Activated CD8-positive, alpha-beta T cell treated with anti-CD3 and anti-CD28 coated beads, Interleukin-2, amount 10 ng/mL, durations not matched to agents 7 days and 5 days (primary cell): ENCODE data around the gene CCR5AS.

Experiments
- ATAC-seq: fragments of 150-1000 bp; cut with Tn5 transposase; one replicate; pipeline ENCODE4 v1.10.0; 2021; ENCODE audit warnings: moderate library complexity
- CTCF ChIA-PET: fragments of 350-600 bp; sonication (Branson Sonifier 250); formaldehyde crosslinking; loops from one replicate; lab custom pipeline; 2021; ENCODE audit warnings: antibody characterized with exemption; lab: Charles Lee
- POLR2A ChIA-PET: fragments of 350-600 bp; sonication (Branson Sonifier 250); formaldehyde crosslinking; loops from one replicate; lab custom pipeline; 2021; ENCODE audit warnings: antibody characterized with exemption; lab: Charles Lee
- DNase-seq: peaks from one replicate; pipeline ENCODE4 v3.0.0-alpha.2; 2020
- H3K27ac Mint-ChIP-seq: one replicate; pipeline ENCODE4 v1.8.0; 2021; ENCODE audit warnings: mild to moderate bottlenecking, mixed read lengths
- H3K27me3 Mint-ChIP-seq: one replicate; pipeline ENCODE4 v1.8.0; 2021; ENCODE audit warnings: low read depth, mixed read lengths
- H3K36me3 Mint-ChIP-seq: one replicate; pipeline ENCODE4 v1.8.0; 2021; ENCODE audit warnings: low read depth, mixed read lengths
- H3K4me1 Mint-ChIP-seq: one replicate; pipeline ENCODE4 v1.8.0; 2021; ENCODE audit warnings: low read depth, mixed read lengths
- H3K4me3 Mint-ChIP-seq: one replicate; pipeline ENCODE4 v1.8.0; 2021; ENCODE audit warnings: mild to moderate bottlenecking, mixed read lengths
- H3K9me3 Mint-ChIP-seq: one replicate; pipeline ENCODE4 v1.8.0; 2022; ENCODE audit warnings: mixed read lengths; ENCODE audit not compliant: insufficient read depth

CCR5AS gene

GRCh38 chr3:46365737-46366524 is 40.9 kb downstream of the CCR5AS start:
- H3K4me1 Mint-ChIP-seq: peaks cover 63% of the 10 kb centered on the region
- H3K4me3 Mint-ChIP-seq: no peak overlapping the region
- CTCF ChIA-PET: interaction anchor here (1.4 to 13.5 kb wide), 7 partner anchors 13 to 283 kb away, joined by 5 to 371 read pairs (median 198); partner anchors contain the start of genes CCR1 and CCR2
- no peak for DNase-seq
- H3K9me3 Mint-ChIP-seq: no peaks in the 10 kb centered on the region
- H3K27me3 Mint-ChIP-seq: no peaks in the 10 kb centered on the region
- H3K36me3 Mint-ChIP-seq: peaks cover 28% of the 10 kb centered on the region
- POLR2A ChIA-PET: no interaction called here
- no peak overlapping the region for H3K27ac Mint-ChIP-seq
- no peak for ATAC-seq

- Mint-ChIP-seq H3K36me3 (peaks cover 36% of the 10 kb centered on the region), H3K4me3 (no peak overlapping the region), H3K9me3 (no peaks in the 10 kb centered on the region), H3K27ac (no peak overlapping the region), H3K27me3 (no peaks in the 10 kb centered on the region), H3K4me1 (peaks cover 63% of the 10 kb centered on the region)
- ATAC-seq: no peak
- POLR2A ChIA-PET: no interaction called here
- CTCF ChIA-PET: interaction anchor here (1.1 to 10.2 kb wide), 4 partner anchors 10 to 150 kb away, joined by 3 to 276 read pairs (median 8); no protein-coding TSS in a partner anchor
- no peak for DNase-seq
These were observed 41.8 kb downstream of the CCR5AS start for GRCh38 chr3:46365041-46365440.

DNA sequence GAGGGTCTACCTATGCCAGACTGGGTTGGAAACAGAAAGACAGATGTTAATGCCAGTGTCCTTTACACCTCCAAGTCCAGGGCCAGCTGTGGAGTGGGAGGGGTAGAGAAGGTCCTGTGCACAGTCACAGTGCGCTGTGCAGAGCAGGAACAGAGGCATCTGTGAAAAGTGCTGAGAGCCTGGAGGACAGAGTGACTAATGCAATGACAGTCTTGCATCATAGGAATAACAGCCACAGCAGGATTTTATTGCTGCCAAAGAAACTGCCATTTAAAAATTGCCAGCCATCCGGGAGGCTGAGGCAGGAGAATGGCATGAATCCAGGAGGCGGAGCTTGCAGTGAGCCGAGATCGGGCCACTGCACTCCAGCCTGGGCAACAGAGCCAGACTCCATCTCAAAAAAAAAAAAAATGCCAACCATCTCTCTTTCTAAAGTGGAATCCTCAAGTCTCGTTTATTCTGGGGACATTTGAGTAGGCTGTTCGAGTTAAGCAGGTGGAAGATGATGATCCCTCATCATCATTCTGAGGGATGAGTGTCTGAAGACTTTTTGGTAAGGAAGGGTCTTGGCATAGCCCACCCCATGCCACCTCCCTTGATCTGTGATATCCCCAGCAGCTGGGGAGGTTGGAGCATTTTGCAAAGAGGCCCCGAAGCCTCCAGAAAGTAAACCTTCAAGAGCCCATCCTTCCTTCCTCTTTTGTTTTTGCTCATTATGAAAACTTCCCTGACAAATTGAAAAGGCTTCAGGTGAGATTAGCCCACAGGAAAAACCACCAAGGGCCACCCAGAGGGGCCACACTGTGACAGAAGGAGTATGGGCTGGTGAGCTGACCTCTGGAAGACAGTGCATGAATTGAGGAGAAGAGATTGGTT is 45.2 kb downstream of the CCR5AS start:
- ATAC-seq: no peak
- H3K27me3 Mint-ChIP-seq: no peaks in the 10 kb centered on the region
- peaks cover 68% of the 10 kb centered on the region for H3K4me1 Mint-ChIP-seq
- no peak for DNase-seq
- H3K4me3 Mint-ChIP-seq: no peak overlapping the region
- ChIA-PET CTCF (interaction anchor here (0.6 to 3.4 kb wide), 5 partner anchors 9 to 147 kb away, joined by 3 to 16 read pairs (median 4); partner anchors contain the start of gene CCR5), POLR2A (no interaction called here)
- no peak overlapping the region for H3K27ac Mint-ChIP-seq
- no peaks in the 10 kb centered on the region for H3K9me3 Mint-ChIP-seq
- peaks cover 60% of the 10 kb centered on the region for H3K36me3 Mint-ChIP-seq

DNA sequence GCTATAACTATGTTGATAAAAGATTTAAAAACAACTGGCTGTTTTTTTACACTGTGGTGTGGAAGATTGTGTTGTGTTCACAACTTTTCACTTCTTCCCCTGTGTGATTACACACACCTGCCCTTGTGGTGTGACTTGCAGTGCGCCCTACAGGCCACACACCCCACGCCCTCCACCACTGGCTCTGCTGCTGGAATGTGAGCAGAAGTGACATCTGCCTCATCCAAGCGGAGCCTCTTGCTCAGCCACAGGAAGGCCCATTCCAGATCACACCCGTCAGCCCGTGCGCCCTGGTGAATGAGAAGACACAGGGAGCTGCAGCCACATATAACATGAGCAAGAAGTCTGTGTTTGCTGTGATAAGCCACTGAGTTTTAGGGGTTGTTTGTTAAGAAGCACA is 46.0 kb downstream of the CCR5AS start:
- ChIA-PET CTCF (interaction anchor here (1.9 to 3.4 kb wide), 3 partner anchors 8 to 282 kb away, joined by 10 to 20 read pairs (median 16); no protein-coding TSS in a partner anchor), POLR2A (interaction anchor here (2.3 kb wide), 1 partner anchor 9 kb away, joined by 13 read pairs; the partner anchor contains the start of gene CCR5)
- ATAC-seq (no peak), DNase-seq (no peak)
- H3K27me3 Mint-ChIP-seq: no peaks in the 10 kb centered on the region
- H3K36me3 Mint-ChIP-seq: peaks cover 63% of the 10 kb centered on the region
- H3K27ac Mint-ChIP-seq: peak overlapping the region; percentile 58
- H3K4me3 Mint-ChIP-seq: no peak overlapping the region
- no peaks in the 10 kb centered on the region for H3K9me3 Mint-ChIP-seq
- H3K4me1 Mint-ChIP-seq: peaks cover 67% of the 10 kb centered on the region

- Mint-ChIP-seq H3K4me3 (no peak overlapping the region), H3K36me3 (peaks cover 70% of the 10 kb centered on the region), H3K27me3 (peaks cover 2% of the 10 kb centered on the region), H3K4me1 (peaks cover 74% of the 10 kb centered on the region), H3K9me3 (no peaks in the 10 kb centered on the region), H3K27ac (no peak overlapping the region)
- ChIA-PET CTCF (interaction anchor here (0.6 to 3.4 kb wide), 8 partner anchors 8 to 281 kb away, joined by 3 to 20 read pairs (median 6); no protein-coding TSS in a partner anchor), POLR2A (interaction anchor here (0.9 to 2.3 kb wide), 3 partner anchors 10 to 60 kb away, joined by 3 to 13 read pairs (median 3); partner anchors contain the start of gene CCR5)
- ATAC-seq: peak; percentile 43
- no peak for DNase-seq
These were observed 47.0 kb downstream of the CCR5AS start for GRCh38 chr3:46359733-46360493.

DNA sequence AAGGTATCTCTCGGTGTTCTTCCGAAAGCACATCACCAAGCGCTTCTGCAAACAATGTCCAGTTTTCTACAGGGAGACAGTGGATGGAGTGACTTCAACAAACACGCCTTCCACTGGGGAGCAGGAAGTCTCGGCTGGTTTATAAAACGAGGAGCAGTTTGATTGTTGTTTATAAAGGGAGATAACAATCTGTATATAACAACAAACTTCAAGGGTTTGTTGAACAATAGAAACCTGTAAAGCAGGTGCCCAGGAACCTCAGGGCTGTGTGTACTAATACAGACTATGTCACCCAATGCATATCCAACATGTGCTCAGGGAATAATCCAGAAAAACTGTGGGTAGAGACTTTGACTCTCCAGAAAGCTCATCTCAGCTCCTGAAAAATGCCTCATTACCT is 48.4 kb downstream of the CCR5AS start:
- Mint-ChIP-seq H3K27me3 (peaks cover 2% of the 10 kb centered on the region), H3K36me3 (peaks cover 74% of the 10 kb centered on the region), H3K9me3 (no peaks in the 10 kb centered on the region), H3K27ac (no peak overlapping the region), H3K4me1 (peaks cover 88% of the 10 kb centered on the region), H3K4me3 (peak overlapping the region; percentile 15)
- ChIA-PET POLR2A (interaction anchor here (2.3 kb wide), 1 partner anchor 11 kb away, joined by 13 read pairs; the partner anchor contains the start of gene CCR5), CTCF (interaction anchor here (2.6 to 3.4 kb wide), 2 partner anchors 144 to 280 kb away, joined by 10 to 16 read pairs; no protein-coding TSS in a partner anchor)
- ATAC-seq (no peak), DNase-seq (no peak)

DNA sequence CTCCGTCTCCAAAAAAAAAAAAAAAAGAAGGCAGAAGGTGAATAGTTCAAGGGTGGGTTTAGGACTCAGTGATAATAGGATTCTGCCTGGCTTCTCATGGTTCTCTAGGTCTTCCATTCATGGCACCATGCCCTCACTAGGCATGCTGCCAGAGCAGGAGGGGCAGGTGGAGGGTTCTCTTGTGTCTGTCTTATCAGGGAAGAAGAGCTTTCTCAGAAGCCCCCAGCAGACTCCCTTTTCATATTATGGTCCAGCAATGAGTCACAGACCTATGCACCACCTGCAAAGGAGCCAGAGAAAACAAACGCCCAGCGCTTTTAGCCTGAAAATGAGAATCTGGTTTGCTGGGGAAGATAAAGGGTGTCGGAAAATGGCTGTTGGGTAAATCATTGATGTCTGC is 50.0 kb downstream of the CCR5AS start:
- CTCF ChIA-PET: interaction anchor here (1.0 to 10.1 kb wide), 2 partner anchors 12 to 81 kb away, joined by 3 to 198 read pairs; partner anchors contain the start of gene CCR5
- Mint-ChIP-seq H3K4me1 (peaks cover 94% of the 10 kb centered on the region), H3K4me3 (peak overlapping the region; percentile 85), H3K9me3 (no peaks in the 10 kb centered on the region), H3K27me3 (peaks cover 2% of the 10 kb centered on the region), H3K36me3 (peaks cover 76% of the 10 kb centered on the region), H3K27ac (no peak overlapping the region)
- POLR2A ChIA-PET: no interaction called here
- no peak for DNase-seq
- ATAC-seq: no peak

DNA sequence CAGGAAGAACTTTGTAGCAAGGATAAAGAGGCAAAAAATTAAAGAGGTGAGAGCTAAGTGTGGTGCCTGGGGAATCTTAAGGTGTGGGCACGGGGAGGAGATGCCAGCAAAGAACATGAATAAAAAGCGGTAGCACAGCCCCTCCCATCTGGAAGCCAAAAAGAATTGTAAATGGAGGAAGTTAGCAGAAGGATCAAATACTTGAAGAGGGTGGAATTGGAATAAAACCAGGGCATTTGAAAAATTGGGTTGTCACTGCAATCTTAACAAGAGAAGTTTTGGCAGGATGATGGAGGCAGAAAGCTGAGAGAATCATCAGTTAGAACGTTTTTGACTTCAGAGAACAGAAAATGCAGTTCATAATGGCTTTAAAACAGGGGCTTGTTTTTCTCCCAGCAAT is 50.6 kb downstream of the CCR5AS start:
- CTCF ChIA-PET: interaction anchor here (1.0 to 10.1 kb wide), 2 partner anchors 13 to 80 kb away, joined by 3 to 198 read pairs; partner anchors contain the start of gene CCR5
- peak overlapping the region; percentile 85 for H3K4me3 Mint-ChIP-seq
- ATAC-seq (no peak), DNase-seq (no peak)
- H3K27me3 Mint-ChIP-seq: peaks cover 2% of the 10 kb centered on the region
- H3K4me1 Mint-ChIP-seq: peaks cover 94% of the 10 kb centered on the region
- H3K9me3 Mint-ChIP-seq: no peaks in the 10 kb centered on the region
- peak overlapping the region; percentile 91 for H3K27ac Mint-ChIP-seq
- H3K36me3 Mint-ChIP-seq: peaks cover 74% of the 10 kb centered on the region
- POLR2A ChIA-PET: no interaction called here

DNA sequence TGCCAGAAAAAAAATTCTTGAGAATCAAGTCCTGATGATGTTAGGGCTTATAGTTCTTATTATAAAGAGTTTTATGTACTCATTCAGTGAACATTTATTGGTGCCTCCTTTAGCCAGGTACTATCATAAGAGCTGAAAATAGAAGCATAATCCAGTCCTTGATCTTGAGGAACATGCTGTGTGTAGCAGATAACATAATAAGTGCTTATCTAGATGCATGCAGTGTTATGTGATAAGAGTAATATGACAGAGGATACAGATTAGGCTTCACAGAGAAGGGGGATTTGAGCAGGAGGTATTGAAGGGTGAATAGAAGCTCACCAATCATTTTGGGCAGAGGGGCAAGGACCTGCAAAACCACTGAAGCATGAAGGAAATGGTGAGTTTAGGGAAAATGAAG is 51.9 kb downstream of the CCR5AS start:
- H3K4me3 Mint-ChIP-seq: peak overlapping the region; percentile 85
- DNase-seq (no peak), ATAC-seq (no peak)
- H3K9me3 Mint-ChIP-seq: no peaks in the 10 kb centered on the region
- peaks cover 94% of the 10 kb centered on the region for H3K4me1 Mint-ChIP-seq
- H3K27ac Mint-ChIP-seq: peak overlapping the region; percentile 91
- ChIA-PET CTCF (interaction anchor here (0.8 to 10.1 kb wide), 13 partner anchors 10 to 427 kb away, joined by 3 to 198 read pairs (median 4); partner anchors contain the start of genes CCR1 and CCR5), POLR2A (interaction anchor here (0.8 to 3.3 kb wide), 5 partner anchors 14 to 140 kb away, joined by 3 to 23 read pairs (median 3); partner anchors contain the start of gene CCR5)
- peaks cover 65% of the 10 kb centered on the region for H3K36me3 Mint-ChIP-seq
- peaks cover 2% of the 10 kb centered on the region for H3K27me3 Mint-ChIP-seq

GRCh38 chr3:46354478-46354877 is 52.4 kb downstream of the CCR5AS start:
- CTCF ChIA-PET: interaction anchor here (1.0 to 10.1 kb wide), 14 partner anchors 15 to 426 kb away, joined by 3 to 198 read pairs (median 4); partner anchors contain the start of genes CCR1 and CCR5
- H3K4me3 Mint-ChIP-seq: peak overlapping the region; percentile 85
- POLR2A ChIA-PET: interaction anchor here (0.7 to 3.3 kb wide), 8 partner anchors 15 to 256 kb away, joined by 3 to 23 read pairs (median 3); partner anchors contain the start of gene CCR5
- ATAC-seq (no peak), DNase-seq (no peak)
- H3K27me3 Mint-ChIP-seq: peaks cover 2% of the 10 kb centered on the region
- peak overlapping the region; percentile 91 for H3K27ac Mint-ChIP-seq
- no peaks in the 10 kb centered on the region for H3K9me3 Mint-ChIP-seq
- H3K36me3 Mint-ChIP-seq: peaks cover 61% of the 10 kb centered on the region
- peaks cover 95% of the 10 kb centered on the region for H3K4me1 Mint-ChIP-seq
